Measurements from ENCODE around the gene LTC4S.

DNA sequence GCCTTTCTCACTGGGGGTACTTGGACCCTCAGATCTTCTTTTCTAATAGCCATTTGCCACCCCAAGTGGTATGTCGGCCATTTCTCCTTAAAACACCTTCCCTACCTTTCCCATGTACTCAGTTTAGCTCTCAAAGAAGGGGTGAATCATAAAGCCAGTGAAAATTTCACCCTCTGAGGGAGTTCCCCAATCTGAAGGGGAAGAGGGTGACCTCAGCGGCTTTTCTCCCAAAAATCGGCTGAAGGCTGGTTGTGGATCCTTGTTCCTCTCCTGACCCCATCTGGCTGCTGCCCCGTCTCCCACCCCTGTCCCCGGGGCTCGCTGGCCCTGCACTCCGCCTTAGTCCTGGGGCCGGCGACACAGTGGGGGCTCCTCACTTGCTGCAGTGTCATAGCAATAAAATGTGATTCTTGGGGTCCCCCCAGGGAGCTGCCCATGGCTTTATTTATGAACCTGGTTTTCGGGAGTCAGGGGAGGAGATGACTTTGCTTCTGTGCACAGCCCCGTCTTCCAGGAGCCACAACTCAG is 17.3 kb upstream of the LTC4S start:
- TF ChIP-seq, protein P1, sequence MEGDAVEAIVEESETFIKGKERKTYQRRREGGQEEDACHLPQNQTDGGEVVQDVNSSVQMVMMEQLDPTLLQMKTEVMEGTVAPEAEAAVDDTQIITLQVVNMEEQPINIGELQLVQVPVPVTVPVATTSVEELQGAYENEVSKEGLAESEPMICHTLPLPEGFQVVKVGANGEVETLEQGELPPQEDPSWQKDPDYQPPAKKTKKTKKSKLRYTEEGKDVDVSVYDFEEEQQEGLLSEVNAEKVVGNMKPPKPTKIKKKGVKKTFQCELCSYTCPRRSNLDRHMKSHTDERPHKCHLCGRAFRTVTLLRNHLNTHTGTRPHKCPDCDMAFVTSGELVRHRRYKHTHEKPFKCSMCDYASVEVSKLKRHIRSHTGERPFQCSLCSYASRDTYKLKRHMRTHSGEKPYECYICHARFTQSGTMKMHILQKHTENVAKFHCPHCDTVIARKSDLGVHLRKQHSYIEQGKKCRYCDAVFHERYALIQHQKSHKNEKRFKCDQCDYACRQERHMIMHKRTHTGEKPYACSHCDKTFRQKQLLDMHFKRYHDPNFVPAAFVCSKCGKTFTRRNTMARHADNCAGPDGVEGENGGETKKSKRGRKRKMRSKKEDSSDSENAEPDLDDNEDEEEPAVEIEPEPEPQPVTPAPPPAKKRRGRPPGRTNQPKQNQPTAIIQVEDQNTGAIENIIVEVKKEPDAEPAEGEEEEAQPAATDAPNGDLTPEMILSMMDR (IDR thresholded peaks at IDR 0.05; ENCODE audit: low read depth, low read length), result no peak
- no peak for TF ChIP-seq POLR2A (IDR thresholded peaks at IDR 0.05; ENCODE audit: extremely low read depth, insufficient read length)
